CD4-positive, alpha-beta T cell (primary cell): Measurements from ENCODE around the gene RAPGEF4. TPM values are rescaled to one million over a fixed set of nuclear protein-coding genes. Genes with fewer than 3 reads are reported as not detected.

Experiments
- ATAC-seq: fragments of 200-7000 bp; cut with Tn5 transposase; one replicate; pipeline ENCODE4 v1.10.0; 2022; ENCODE audit warnings: mild to moderate bottlenecking; ENCODE audit not compliant: poor library complexity
- CTCF ChIA-PET: fragments of 350-600 bp; sonication (Branson Sonifier 250); formaldehyde crosslinking; loops from one replicate; lab custom pipeline; 2021; ENCODE audit warnings: antibody characterized with exemption, inconsistent platforms; lab: Charles Lee
- POLR2A ChIA-PET: fragments of 350-600 bp; sonication (Branson Sonifier 250); formaldehyde crosslinking; loops from one replicate; lab custom pipeline; 2021; ENCODE audit warnings: antibody characterized with exemption, inconsistent platforms; lab: Charles Lee
- DNase-seq, 14 experiments: peaks; one replicate each; pipeline ENCODE4 v3.0.0-alpha.2; 2013 to 2020; ENCODE audit warnings: mixed read lengths in 2 of 14
- H3K27ac ChIP-seq, 2 donors: one replicate each; pipeline versions ENCODE4 v1.5.1 to v1.7.0; 2013; ENCODE audit warnings: low read length in 2 of 2, low read depth in 1 of 2, mild to moderate bottlenecking in 1 of 2
- H3K27me3 ChIP-seq, 2 experiments: 1 replicate in 1 of 2; 2 replicates in 1 of 2; pipeline versions ENCODE4 v1.6.1 to v1.7.0; 2013; ENCODE audit warnings: low read length in 2 of 2, control low read depth in 1 of 2, mild to moderate bottlenecking in 1 of 2, moderate library complexity in 1 of 2; ENCODE audit not compliant: insufficient read depth in 2 of 2, control insufficient read depth in 1 of 2
- H3K36me3 ChIP-seq: one replicate; pipeline ENCODE4 v1.6.1; 2013; ENCODE audit warnings: low read length, control low read depth; ENCODE audit not compliant: insufficient read depth
- H3K4me1 ChIP-seq: one replicate; pipeline ENCODE4 v1.6.1; 2013; ENCODE audit warnings: low read length, control low read depth; ENCODE audit not compliant: insufficient read depth
- H3K4me3 ChIP-seq: one replicate; pipeline ENCODE4 v1.5.1; 2013; ENCODE audit warnings: mild to moderate bottlenecking, low read length, moderate library complexity
- H3K9me3 ChIP-seq, 2 experiments: 1 replicate in 1 of 2; 2 replicates in 1 of 2; pipeline versions ENCODE4 v1.6.1 to v1.7.0; 2013; ENCODE audit warnings: low read length in 2 of 2, mild to moderate bottlenecking in 2 of 2, control low read depth in 1 of 2, moderate library complexity in 1 of 2; ENCODE audit not compliant: control insufficient read depth in 1 of 2, insufficient read depth in 1 of 2
- H3K27ac Mint-ChIP-seq: one replicate; pipeline ENCODE4 v1.8.0; 2020; ENCODE audit warnings: mixed read lengths
- H3K27me3 Mint-ChIP-seq: one replicate; pipeline ENCODE4 v1.8.0; 2021; ENCODE audit warnings: mixed read lengths
- H3K36me3 Mint-ChIP-seq: one replicate; pipeline ENCODE4 v1.8.0; 2021; ENCODE audit warnings: low read depth, mixed read lengths
- H3K4me1 Mint-ChIP-seq: one replicate; pipeline ENCODE4 v1.8.0; 2021; ENCODE audit warnings: low read depth, mixed read lengths
- H3K4me3 Mint-ChIP-seq: one replicate; pipeline ENCODE4 v1.8.0; 2020; ENCODE audit warnings: mild to moderate bottlenecking, mixed read lengths
- H3K9me3 Mint-ChIP-seq: one replicate; pipeline ENCODE4 v1.8.0; 2020; ENCODE audit warnings: mixed read lengths
- intact Hi-C, 2 experiments: fragments of 100-400 bp; cut with DNase I in 1 of 2; cut with micrococcal nuclease in 1 of 2; formaldehyde crosslinking; loops; one replicate each; pipeline versions ENCODE4 v1.15.1 to v1.9.0; 2023 to 2025; cut with DNase I, micrococcal nuclease
- total RNA-seq, 174 experiments: library from RNA in 2 of 174; stranded (reverse) in 2 of 174; gene quantifications; one replicate each; pipeline ENCODE4 v1.2.3 and lab custom pipeline; 2021 to 2026
- TF ChIP-seq, protein P1 (sequence below): fragments of 200-600 bp; IDR thresholded peaks from one replicate; pipeline ENCODE4 v1.8.0; 2022; ENCODE audit warnings: antibody characterized with exemption, mild to moderate bottlenecking

RAPGEF4 gene
- total RNA-seq, 2 experiments from 2014 or later, result 0.69 to 0.73 TPM

DNA sequence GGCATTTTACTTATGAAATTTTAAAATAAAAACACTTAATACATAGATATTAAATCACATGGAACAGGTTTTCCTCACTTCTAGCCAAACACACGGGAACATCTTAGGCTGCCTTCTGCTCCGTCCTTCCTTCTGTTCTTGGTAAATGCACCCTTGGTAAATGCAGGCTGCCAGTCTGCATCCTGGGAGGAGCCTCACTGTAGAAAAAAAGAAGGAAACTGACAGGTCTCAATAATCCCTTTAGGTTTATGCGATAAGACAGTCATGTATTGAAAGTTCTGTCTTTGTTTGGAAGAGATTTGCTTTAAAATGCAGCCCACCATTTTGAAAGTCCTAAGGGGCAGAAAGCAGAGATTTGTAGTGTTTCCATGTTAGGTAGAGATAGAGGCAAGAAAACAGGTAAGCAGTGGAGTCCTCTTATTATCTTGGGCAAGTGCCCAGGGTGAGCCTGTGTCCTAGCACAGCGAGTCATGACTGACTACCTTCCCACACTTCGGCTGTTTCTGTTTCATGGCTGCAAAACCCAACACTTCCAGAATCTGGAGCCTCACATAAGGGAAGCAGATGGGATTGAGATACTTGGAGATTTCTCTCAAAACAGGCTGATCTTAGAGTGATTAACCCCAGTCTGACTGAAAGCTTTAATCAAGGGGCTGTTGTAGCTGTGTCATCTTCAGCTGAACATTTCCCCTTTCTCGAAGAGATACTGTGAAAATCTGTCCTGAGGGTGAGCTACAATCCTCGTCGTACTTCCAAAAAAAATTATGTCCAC lies 208.6 kb downstream of the RAPGEF4 start:
- TF ChIP-seq, protein P1, sequence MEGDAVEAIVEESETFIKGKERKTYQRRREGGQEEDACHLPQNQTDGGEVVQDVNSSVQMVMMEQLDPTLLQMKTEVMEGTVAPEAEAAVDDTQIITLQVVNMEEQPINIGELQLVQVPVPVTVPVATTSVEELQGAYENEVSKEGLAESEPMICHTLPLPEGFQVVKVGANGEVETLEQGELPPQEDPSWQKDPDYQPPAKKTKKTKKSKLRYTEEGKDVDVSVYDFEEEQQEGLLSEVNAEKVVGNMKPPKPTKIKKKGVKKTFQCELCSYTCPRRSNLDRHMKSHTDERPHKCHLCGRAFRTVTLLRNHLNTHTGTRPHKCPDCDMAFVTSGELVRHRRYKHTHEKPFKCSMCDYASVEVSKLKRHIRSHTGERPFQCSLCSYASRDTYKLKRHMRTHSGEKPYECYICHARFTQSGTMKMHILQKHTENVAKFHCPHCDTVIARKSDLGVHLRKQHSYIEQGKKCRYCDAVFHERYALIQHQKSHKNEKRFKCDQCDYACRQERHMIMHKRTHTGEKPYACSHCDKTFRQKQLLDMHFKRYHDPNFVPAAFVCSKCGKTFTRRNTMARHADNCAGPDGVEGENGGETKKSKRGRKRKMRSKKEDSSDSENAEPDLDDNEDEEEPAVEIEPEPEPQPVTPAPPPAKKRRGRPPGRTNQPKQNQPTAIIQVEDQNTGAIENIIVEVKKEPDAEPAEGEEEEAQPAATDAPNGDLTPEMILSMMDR, result no peak
- no peaks in the 10 kb centered on the region for H3K36me3 ChIP-seq
- H3K9me3 Mint-ChIP-seq, result peaks cover 7% of the 10 kb centered on the region
- CTCF ChIA-PET, result no interaction called here
- H3K27ac Mint-ChIP-seq, result peak overlapping the region; percentile 79
- peak overlapping the region; percentile 47 for H3K4me3 Mint-ChIP-seq
- H3K27ac ChIP-seq, result peak overlapping the region in 1 of 2 donors; percentile 17
- no peaks in the 10 kb centered on the region for H3K27me3 Mint-ChIP-seq
- intact Hi-C loops, result no loop called here
- H3K9me3 ChIP-seq, result peaks cover 0 to 5% of the 10 kb centered on the region in 2 experiments
- H3K27me3 ChIP-seq, result no peaks in the 10 kb centered on the region
- peak; percentile 36 for ATAC-seq
- DNase-seq, result no peak
- no peaks in the 10 kb centered on the region for H3K36me3 Mint-ChIP-seq
- POLR2A ChIA-PET, result no interaction called here
- no peak overlapping the region for H3K4me3 ChIP-seq
- H3K4me1 ChIP-seq, result peaks cover 11% of the 10 kb centered on the region
- peaks cover 32% of the 10 kb centered on the region for H3K4me1 Mint-ChIP-seq

DNA sequence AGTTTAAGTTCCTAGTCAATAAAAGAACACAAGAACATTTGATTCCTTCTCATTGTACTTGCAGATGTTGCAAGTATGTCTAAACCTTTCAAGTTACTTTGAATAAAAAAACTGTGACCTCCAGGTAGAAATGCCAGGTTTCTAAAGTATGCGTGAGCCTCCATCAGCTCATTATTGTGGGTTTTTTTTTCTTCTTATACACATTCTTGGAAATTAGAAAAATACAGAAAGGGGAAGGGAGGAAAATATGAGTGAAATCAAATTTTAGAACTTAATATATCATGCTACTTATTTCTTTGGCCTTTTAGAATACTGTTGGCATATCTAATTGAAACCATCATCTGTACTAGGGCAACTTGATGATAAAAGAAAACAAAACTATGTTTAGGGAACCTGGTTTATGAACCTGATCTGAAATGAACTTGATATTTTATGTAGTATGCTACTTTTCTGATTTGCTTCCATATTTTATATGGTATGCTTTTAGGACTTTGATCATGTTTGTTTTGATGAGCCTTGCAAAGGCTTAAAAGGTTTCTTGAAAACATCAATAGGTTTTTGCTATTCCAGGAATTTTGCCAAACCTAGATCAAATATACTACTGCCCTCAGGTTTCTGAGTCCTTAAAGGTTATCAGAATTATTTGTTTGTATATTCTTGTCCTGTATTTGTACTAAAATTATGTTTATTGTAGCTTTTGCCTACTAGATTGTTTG lies 209.3 kb downstream of the RAPGEF4 start:
- ATAC-seq (no peak), DNase-seq (no peak)
- Mint-ChIP-seq H3K27me3 (no peaks in the 10 kb centered on the region), H3K4me1 (peaks cover 32% of the 10 kb centered on the region), H3K4me3 (peak overlapping the region; percentile 47), H3K27ac (peak overlapping the region; percentile 79), H3K36me3 (no peaks in the 10 kb centered on the region), H3K9me3 (peaks cover under 1% of the 10 kb centered on the region)
- H3K36me3 ChIP-seq, result no peaks in the 10 kb centered on the region
- CTCF ChIA-PET, result no interaction called here
- H3K9me3 ChIP-seq, result peaks cover 0 to 5% of the 10 kb centered on the region in 2 experiments
- no peak overlapping the region for H3K27ac ChIP-seq
- TF ChIP-seq, protein P1, result no peak
- POLR2A ChIA-PET, result no interaction called here
- no peaks in the 10 kb centered on the region for H3K27me3 ChIP-seq
- intact Hi-C loops, result no loop called here
- no peak overlapping the region for H3K4me3 ChIP-seq
- H3K4me1 ChIP-seq, result peaks cover 11% of the 10 kb centered on the region

DNA sequence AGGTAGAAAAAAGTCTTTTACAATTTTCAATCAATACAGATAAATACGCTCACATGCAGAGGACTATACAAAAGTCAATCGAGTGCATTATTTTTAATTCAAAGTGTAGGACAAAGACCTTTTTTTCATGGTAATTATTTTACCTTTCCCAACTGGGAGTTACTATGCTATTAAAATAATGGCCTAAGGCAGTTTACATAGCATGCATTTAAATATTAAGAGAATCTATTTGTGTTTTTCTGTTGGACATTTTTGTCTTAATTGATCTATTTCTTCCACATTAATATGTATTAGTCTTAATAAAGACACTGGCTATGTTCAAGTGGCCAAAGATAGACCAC lies 209.8 kb downstream of the RAPGEF4 start:
- ATAC-seq (no peak), DNase-seq (no peak)
- H3K4me1 ChIP-seq, result peaks cover 11% of the 10 kb centered on the region
- H3K4me3 Mint-ChIP-seq, result no peak overlapping the region
- H3K27me3 Mint-ChIP-seq, result no peaks in the 10 kb centered on the region
- H3K4me1 Mint-ChIP-seq, result peaks cover 32% of the 10 kb centered on the region
- no peaks in the 10 kb centered on the region for H3K27me3 ChIP-seq
- no peak overlapping the region for H3K27ac ChIP-seq
- peaks cover 0 to 1% of the 10 kb centered on the region in 2 experiments for H3K9me3 ChIP-seq
- no peak overlapping the region for H3K27ac Mint-ChIP-seq
- CTCF ChIA-PET, result no interaction called here
- H3K9me3 Mint-ChIP-seq, result no peaks in the 10 kb centered on the region
- POLR2A ChIA-PET, result no interaction called here
- TF ChIP-seq, protein P1, result no peak
- no peaks in the 10 kb centered on the region for H3K36me3 Mint-ChIP-seq
- no peak overlapping the region for H3K4me3 ChIP-seq
- no peaks in the 10 kb centered on the region for H3K36me3 ChIP-seq
- intact Hi-C loops, result no loop called here
